Measurements from ENCODE around the gene TMEM181.

- TF ChIP-seq, protein P1, sequence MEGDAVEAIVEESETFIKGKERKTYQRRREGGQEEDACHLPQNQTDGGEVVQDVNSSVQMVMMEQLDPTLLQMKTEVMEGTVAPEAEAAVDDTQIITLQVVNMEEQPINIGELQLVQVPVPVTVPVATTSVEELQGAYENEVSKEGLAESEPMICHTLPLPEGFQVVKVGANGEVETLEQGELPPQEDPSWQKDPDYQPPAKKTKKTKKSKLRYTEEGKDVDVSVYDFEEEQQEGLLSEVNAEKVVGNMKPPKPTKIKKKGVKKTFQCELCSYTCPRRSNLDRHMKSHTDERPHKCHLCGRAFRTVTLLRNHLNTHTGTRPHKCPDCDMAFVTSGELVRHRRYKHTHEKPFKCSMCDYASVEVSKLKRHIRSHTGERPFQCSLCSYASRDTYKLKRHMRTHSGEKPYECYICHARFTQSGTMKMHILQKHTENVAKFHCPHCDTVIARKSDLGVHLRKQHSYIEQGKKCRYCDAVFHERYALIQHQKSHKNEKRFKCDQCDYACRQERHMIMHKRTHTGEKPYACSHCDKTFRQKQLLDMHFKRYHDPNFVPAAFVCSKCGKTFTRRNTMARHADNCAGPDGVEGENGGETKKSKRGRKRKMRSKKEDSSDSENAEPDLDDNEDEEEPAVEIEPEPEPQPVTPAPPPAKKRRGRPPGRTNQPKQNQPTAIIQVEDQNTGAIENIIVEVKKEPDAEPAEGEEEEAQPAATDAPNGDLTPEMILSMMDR (IDR thresholded peaks at IDR 0.05): no peak
- TF ChIP-seq POLR2A (IDR thresholded peaks at IDR 0.05): no peak
Measured at GRCh38 chr6:158639056-158639455, 79.2 kb downstream of the TMEM181 start.

All from esophagus squamous epithelium (tissue), 4 donors.